SHP77 (cell line): Measurements from ENCODE around the gene GOSR1.
"Not testable (repeated sequence)": the region's sequence is repeated elsewhere in the genome, so short reads cannot be mapped to it uniquely, and the experiment has no call there.

ENCODE experiments used
- DNase-seq, 2 experiments: peaks; one replicate each; lab custom pipeline; 2025; lab: John Stamatoyannopoulos, UW

GOSR1 gene

DNA sequence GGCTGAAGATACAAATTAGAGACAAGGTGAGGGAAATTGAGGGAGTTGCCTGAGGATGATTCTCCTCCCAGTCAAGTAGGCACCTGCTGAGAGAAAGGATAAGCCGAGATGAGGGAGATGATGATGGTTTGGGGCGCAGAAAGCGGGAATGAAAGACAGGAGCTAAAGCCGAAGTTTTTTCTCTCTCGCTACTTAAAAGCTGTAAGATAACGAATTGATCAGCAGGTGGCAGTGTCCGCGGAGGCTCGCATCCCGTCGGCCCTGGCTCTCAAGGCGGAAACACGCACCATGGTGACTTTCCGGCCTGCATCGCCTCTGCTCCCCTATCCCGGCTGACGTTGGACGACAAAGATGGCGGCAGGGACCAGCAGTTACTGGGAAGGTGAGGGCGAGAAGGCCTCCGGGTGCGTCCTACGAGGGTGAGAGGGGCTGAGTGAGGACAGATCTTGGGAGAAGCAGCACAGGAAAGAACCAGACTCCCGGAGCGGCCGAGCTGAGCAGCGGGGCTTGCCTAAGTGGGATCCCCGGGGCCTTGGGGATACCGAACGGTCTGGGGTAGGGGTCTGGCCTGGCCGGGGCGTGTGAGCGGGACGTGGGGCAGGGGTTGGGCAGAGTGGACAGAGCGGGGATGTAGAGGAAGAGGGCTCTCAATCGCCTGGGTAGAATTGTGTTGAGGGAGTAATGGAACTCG is at the start of gene GOSR1:
TSS of gene GOSR1 (plus strand) at position 326 of the 691 bp plus-strand sequence. CDS start at position 352, 26 bp downstream.
- DNase-seq = peak; percentile 91

DNA sequence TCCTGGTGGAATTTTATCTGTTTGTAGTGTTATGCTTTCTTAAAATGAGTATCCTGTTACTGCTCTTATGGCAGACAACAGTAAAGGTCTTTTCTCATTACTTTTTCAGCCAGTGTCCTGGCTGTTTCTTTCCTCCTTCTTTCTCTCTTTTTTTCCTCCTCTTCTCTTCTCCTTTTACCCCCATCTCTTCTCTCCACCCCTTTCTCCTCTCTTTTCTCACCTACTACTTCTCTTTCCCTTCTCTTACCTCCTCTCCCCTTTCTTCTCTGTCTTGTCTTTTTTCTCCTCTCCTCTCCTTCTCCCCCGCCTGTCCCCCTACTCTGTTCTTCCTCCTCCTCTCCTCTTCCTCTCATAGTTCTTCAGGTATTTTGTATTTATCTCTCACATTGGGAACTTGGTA is 49.6 kb upstream of the GOSR1 start:
- DNase-seq = no peak

DNA sequence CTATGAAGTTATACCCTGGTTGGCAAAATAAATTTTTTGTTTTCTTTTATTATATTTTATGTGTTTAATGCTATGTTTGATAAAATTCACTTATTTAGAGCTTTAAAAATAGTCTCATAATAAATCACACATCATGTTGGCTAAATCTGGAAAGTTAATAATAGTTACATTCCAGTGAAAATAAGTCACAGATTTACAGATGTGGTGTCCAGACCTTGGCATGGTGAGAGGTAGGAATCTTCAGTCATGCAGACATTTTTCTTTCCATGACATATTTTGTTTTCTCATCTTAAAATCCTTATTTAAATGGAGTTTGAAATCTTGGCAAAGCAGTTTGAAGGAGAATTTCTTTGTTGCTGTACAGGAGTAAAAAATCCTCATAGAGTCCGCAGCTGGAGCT is 48.1 kb upstream of the GOSR1 start:
- no peak for DNase-seq

DNA sequence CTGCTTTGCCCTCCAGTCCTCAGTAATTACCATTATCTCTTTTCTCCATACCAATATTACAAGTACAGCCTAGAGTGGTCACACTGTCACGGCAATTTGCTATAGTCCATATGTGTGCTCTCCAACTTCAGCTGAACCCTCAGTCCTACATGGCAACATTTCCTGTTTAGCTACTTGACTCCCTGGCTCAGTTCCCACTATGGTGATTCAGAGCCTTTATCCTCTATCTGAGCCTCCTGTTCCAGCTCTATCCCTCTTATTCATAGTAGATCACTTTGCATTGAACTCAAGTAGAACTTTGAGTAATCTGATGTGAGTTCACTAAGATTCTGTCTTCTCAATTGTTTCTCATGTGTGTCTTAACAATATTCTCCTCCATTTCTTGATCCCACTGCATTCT is 43.7 kb upstream of the GOSR1 start:
- peak; percentile 22 to 72 for DNase-seq

DNA sequence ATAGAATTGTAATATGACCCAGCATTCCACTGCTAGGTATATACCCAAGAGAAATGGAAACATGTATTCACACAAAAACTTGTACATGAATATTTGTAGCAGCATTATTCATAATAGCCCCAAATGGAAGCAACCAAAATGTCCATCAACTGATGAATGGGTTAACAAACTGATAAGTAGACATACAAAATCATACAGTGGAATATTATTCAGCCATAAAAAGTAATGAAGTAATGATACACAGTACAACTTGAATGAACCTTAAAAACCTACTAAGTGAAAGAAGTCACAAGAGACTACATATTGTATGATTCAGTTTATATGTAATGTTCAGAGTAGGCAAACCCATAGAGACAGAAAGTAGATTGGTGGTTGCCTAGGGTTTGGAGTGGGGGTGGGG is 40.5 kb upstream of the GOSR1 start:
- DNase-seq = no peak

DNA sequence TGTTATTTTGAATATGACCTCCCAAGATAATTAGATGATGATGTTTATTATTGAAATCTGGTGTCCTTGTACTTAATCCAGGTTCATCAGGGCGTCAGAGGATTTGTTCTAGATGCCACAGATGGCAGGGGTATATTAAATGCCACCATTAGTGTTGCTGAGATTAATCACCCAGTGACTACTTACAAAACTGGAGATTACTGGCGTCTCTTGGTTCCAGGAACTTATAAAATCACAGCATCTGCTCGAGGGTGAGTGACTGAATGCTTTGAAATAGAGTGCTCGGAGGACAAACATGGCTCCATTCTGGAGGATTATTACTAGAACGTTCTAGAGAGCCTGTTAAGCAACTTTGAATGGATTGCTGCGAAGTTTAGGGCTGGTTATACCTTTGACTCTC is 33.5 kb upstream of the GOSR1 start:
- no peak for DNase-seq

DNA sequence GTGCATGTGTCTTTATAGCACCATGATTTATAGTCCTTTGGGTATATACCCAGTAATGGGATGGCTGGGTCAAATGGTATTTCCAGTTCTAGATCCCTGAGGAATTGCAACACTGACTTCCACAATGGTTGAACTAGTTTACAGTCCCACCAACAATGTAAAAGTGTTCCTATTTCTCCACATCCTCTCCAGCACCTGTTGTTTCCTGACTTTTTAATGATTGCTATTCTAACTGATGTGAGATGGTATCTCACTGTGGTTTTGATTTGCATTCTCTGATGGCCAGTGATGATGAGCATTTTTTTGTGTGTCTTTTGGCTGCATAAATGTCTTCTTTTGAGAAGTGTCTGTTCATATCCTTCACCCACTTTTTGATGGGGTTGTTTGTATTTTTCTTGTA is 30.6 kb upstream of the GOSR1 start:
- not testable (repeated sequence) for DNase-seq

DNA sequence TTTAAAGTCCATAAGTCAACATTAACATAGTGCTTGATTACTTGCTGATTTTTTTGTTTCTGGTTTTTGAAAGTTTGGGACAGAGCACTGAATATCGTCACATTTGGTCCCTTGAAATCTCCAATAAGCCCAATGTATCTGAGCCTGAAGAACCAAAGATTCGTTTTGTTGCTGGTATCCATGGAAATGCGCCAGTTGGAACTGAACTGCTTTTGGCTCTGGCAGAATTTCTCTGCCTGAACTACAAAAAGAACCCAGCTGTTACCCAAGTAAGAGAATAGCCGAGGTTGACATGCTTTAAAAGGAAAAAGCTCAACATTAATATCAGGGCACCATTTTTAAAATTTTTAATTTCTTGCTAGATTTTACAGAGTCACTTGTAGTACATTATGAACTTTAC is 27.7 kb upstream of the GOSR1 start:
- DNase-seq = no peak

DNA sequence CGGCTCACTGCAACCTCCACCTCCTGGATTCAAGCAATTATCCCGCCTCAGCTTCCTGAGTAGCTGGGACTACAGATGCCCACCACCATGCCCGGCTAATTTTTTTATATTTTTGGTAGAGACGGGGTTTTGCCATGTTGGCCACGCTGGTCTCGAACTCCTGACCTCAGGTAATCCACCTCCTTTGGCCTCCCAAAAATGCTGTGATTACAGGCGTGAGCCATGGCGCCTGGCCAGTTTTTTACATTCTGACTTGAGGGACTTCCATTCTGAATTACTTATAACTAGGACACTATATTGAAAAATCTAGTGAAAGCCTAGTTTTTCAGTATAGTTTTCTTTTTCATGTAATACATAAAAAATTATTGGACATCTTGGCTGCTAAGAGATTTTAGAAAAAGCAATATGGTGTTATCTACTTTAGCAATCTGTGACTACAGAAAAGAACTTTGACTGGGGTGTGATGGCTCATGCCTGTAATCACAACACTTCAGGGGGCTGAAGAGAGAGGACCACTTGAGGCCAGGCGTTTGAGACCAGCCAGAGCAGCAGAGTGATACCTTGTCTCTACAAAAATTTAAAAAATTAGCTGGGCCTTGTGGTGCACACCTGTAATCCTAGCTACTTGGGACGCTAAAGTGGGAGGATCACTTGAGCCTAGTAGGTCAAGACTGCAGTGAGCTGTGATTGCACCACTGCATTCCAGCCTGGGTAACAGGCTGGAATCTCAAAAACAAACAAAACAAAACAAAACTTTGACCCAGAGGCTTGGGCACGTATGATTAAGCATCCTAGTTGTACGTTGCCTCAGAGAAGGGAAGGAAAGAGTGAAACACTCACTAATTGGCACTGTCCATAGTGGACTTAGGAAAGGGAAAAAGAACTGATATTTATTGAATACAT is 26.8 kb upstream of the GOSR1 start:
- DNase-seq = no peak

DNA sequence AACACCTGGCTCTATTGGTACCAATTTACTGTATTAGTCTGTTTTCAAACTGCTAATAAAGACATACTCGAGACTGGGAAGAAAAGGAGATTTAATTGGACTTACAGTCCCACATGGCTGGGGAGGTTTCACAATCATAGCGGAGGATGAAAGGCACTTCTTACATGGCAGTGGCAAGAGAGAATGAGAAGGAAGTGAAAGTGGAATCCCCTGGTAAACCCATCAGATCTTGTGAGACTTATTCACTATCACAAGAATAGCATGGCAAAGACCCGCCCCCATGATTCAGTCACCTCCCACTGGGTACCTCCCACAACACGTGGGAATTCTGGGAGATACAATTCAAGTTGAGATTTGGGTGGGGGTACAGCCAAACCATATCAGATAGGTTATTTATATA is 22.6 kb upstream of the GOSR1 start:
- peak in 1 of 2 experiments; percentile 0 for DNase-seq

DNA sequence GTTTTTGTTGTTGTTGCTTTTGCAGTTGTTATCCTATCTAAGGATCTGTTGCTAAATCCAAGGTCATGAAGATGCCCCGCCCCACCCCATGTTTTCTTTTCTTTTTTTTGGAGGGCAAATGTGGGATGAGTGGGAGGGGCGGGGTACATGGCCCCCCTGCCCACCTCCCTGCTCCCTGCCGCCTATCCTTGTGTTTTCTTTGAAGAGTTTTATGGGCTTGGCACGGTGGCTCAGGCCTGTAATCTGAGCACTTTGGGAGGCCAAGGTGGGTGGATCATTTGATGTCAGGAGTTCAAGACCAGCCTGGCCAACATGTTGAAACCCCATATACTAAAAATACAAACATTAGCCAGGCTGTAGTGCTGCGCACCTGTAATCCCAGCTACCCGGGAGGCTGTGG is 18.8 kb upstream of the GOSR1 start:
- no peak for DNase-seq

DNA sequence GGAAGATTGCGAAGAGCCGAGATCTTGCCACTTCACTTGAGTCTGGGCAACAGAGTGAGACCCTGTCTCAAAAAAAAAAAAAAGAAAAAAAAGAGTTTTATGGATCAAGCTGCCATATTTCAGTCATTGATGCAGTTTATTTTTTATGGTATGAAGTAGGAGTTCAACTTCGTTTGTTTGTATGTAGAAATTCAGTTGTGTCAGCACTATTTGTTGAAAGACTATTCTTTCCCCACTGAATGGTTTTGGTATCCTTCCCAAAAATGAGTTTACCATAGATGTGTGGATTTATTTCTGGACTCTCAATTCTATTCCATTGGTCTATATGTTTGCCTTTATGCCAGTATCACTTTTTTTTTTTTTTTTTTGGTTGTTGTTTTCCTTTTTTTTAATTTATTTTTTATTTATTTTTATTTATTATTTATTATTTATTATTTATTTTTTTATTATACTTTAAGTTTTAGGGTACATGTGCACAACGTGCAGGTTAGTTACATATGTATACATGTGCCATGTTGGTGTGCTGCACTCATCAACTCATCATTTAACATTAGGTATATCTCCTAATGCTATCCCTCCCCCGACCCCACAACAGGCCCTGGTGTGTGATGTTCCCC is 18.3 kb upstream of the GOSR1 start:
- not testable (repeated sequence) for DNase-seq

DNA sequence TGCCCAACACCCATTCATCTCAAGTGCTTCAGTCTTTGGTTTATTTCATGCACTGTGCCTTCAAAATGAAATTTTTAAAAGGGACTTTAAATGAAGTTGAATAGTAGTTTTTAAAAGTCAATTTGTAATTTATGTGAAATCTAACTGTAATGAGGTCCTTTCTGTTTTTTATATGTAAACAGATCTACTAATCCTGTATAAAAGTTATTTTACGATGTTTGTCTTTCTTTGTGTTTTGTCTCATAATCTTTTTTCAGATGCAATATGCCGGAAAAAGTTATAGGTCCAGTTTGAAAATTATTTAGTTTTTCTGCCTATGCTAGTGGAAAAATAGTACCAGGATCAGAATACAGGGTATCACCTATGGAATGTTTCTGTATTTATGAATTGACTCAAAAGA is 8.7 kb upstream of the GOSR1 start:
- no peak for DNase-seq

DNA sequence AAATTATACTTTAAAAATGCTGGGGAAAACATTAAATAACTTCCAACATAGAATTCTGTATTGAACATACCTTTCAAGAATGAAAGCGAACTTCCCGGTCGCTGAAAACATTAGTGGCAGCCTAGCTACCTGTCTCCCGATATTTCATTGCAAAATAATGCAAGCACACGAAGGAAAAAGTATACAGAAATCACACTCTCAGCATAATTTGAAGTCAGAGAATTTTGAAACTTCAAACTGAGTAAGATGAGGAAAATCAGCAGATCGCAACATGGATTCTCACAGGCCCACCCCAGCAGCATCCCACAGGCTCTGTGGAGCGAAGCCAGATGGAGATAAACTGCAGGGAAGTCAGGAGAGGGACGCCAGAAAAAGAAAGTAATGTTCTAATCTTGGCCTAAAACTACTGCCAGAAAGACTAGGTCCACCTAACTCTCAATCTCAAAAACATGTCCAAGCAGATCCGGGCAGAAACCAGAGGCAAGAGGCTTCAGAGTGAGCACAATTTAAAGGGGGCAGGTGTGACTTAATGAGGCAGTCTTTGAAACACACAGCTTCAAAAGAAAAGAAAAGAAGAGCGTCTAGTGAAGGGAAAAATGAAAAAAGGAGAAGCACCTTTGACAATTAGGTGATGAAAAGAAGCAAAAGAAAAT is 4.8 kb upstream of the GOSR1 start:
- DNase-seq = no peak

DNA sequence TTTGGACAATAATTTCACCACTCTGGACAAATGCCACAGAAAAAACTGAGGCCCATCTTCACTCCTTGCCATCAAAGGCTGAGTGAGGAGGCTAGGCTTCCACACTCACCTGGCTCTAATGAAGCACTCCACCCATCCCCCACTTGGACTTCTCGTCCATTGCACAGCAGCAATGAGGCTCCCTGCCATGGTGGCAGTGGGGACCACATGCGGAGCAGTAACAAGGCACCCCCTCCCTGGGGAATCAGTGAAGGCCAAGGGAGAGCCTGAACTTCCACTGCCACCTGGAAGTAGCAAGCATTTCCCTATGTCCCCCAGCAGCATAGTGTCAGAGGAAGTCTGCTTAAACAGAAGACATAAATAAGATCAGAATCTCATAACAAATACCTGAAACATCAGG is 2.0 kb upstream of the GOSR1 start:
- DNase-seq = no peak

DNA sequence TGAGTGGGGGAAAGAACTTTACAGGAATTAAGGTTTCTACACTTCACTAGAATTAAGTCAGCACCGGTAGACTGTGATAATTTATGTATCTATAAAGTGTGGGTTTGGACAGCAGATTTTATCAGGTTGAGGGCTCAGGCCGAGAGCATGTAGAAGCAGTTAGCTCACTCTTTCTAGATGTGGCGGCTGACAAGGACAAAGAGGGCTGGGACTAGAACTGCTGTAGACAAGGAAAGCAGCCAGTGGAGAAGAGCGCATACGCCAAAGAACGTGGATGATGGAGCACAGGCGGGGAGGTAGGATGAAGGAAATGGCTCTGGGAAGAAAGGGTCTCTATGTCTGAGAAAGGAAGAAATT is 504 bp upstream of the GOSR1 start:
- peak in 1 of 2 experiments; percentile 55 for DNase-seq

DNA sequence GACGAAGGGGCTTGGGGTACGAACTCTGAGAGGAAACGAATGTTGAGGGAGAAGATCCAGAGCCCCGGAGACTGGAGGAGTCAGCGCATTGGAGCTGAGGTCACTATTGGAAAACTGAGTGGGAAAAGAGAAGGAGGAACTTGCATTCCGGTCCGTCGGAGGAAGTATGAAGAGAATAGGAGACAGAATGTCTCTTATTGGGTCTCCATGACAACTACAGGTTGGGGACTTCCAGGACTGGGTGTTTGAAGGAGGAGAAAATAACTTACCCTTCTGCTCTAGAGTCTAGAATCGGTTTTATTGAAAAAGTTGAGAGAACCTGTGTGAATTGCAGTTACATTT is 537 bp downstream of the GOSR1 start:
- DNase-seq = no peak

DNA sequence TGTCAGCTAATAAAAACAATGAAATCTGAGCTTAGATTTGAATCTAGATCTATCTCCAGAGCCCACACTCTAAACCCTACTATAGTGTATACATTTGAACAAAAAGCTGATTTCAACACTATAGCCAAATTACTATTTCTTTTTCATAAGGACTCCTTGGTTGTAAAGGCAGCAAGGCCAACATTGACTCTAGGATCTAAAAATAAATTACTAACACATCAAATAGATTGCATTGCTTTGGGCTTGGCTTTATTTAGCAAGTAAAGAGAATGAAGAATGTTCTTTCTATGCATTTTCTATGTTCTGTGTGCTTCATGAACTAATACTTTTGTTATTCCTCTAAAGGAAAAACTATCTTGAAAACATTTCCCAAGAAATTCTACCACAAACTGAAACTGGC is 5.3 kb downstream of the GOSR1 start:
- no peak for DNase-seq

DNA sequence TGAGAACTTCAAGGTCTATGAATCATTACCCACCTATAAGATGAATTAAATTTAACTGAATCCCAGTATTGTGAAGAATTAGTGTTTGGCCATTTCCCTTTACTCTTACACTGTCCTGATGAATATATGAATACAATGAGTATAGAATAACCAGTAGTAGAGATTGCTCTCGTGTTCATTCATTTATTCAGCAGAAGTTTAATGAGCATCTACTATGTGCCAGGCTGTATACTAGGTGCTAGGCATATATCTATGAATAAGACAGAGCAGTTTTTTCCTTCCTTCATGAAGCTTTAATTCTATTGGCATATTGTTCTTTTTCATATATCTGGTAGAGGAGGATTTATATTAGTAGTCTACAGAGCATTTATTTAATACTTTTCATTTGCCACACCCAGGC is 6.0 kb downstream of the GOSR1 start:
- no peak for DNase-seq

DNA sequence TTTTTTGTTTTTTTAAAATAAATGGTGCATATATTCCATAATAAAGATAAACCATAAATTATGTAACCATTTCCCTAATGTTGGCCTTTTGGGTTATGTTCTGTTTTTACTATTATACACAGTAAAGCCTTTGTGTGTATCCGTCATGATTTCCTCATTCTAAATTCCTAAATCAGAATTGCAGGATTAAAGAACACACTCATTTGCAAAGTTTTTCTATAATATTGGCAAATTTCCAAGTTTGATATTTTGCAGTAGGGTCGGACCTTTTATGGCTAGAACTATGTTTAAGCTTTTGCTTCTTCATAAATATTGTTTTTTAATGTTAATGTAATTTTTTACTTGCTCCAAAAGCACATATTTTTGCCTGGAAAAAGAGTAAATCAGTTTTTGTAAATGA is 16.6 kb downstream of the GOSR1 start:
- no peak for DNase-seq

DNA sequence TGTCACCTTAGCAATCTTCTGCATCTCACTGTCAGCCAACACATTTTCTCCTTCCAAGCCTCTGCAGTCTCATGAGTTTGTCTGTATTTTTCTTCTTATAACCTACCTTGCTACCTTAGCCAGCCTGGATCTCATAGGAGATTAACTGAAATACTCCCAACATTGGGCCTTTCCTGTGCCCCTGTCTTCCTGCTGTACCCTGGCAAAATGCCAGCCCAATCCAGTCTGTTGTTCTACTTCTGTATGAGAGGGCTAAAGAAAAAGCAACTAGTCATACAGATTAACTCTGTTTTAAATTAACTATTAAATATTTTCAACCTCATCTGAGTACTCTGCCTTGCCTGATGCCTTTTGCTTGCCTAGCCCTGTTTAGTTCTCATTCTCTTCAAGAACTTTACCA is 18.4 kb downstream of the GOSR1 start:
- no peak for DNase-seq

DNA sequence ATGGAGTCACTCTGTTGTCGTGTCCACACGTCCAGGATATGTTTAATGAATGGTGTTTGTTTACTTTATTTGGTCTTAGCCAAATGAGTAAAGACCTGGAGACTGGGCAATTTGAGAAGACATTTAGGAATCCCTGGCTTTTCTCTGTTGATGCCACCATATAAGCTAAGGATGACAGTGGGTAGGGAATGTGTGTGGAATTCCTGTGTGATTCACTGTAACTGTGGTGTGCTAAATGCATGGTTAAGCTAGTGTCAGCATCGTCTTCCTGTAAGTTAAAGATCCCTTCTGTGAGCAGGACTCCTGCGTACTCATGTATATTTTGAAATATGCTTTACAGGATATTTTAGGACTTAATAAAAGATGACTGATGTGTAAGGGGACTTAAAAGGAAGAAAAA is 26.4 kb downstream of the GOSR1 start:
- DNase-seq = no peak
